HG03354 (cell line): ENCODE measurements around the gene SOX5.
A peak's percentile ranks its signal among the peaks of the same experiment; 100 is the strongest.
"Not testable (repeated sequence)": the region's sequence is repeated elsewhere in the genome, so short reads cannot be mapped to it uniquely, and the experiment has no call there.

ENCODE experiments used
- ATAC-seq: cut with Tn5 transposase; IDR thresholded peaks from one replicate; pipeline ENCODE4 v1.9.1; 2021; ENCODE audit warnings: mild to moderate bottlenecking; ENCODE audit not compliant: unreplicated experiment, poor library complexity, severe bottlenecking

Gene SOX5

GRCh38 chr12:23854598-23854997 is 94.9 kb downstream of the SOX5 start:
- ATAC-seq: no peak

DNA sequence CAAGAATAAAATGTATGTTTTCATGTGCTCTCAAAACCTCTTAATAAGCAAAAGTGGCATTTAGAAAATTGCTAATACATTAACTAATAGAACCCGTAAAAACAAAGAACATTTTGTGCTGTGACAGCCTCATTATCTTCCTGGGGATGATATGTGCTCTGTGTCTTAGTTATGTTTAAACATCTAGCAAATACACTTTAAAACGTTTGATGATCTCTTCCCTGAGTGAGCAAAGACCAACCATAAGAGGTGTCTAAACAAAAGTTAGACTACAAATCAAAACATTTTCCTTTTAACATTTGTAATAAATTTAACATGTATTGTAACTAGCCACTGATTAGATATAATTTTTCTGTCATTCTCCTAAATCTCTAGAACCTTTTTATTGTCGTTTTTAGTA is 95.8 kb downstream of the SOX5 start:
- ATAC-seq: no peak

- no peak for ATAC-seq
These were observed 97.9 kb downstream of the SOX5 start for GRCh38 chr12:23851602-23852001.

GRCh38 chr12:23847857-23848256 is 101.6 kb downstream of the SOX5 start:
- no peak for ATAC-seq

- no peak for ATAC-seq
These were observed 105.5 kb downstream of the SOX5 start for GRCh38 chr12:23843958-23844357.

DNA sequence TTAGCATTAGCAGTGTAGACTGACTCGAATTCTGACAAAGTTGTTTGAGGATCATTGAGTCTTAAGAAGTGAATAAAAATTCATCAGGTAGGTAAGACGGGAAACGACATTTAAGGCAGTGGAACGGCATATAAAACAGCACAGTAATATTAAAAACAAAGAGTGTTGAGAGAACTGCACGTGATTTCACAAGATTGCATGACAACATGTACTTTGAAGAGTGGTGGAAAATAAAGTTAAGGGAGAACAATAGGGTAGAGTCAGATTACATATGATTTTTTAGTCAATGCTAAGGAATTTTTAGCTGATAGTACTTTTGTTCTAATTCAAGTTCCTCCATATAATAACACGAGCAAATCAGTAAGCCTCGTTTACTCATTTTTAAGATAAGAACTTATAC is 115.4 kb downstream of the SOX5 start:
- ATAC-seq: no peak

GRCh38 chr12:23831739-23832138 is 117.7 kb downstream of the SOX5 start:
- ATAC-seq: no peak

GRCh38 chr12:23830210-23830609 is 119.3 kb downstream of the SOX5 start:
- no peak for ATAC-seq

DNA sequence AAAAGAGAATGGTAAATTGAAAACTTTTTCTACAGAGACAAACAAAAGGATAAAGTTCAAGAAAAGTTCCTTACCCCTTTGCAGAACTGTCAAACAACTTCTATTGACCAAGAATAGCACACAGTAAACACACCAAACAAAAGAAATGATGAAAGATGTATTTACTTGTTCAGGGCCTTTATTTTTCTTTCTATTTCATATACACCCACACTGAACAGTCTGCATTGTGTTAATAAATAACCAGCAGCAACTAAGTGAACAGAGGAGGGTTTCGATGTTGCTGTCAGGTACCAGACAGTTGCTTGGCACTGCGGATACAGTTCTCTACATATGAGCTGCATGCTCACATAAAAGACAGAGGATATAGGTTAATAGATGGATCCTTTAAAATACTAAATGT is 122.1 kb downstream of the SOX5 start:
- peak; percentile 67 for ATAC-seq

GRCh38 chr12:23825124-23825523 is 124.3 kb downstream of the SOX5 start:
- not testable (repeated sequence) for ATAC-seq

- no peak for ATAC-seq
These were observed 125.1 kb downstream of the SOX5 start for GRCh38 chr12:23824358-23824757.

DNA sequence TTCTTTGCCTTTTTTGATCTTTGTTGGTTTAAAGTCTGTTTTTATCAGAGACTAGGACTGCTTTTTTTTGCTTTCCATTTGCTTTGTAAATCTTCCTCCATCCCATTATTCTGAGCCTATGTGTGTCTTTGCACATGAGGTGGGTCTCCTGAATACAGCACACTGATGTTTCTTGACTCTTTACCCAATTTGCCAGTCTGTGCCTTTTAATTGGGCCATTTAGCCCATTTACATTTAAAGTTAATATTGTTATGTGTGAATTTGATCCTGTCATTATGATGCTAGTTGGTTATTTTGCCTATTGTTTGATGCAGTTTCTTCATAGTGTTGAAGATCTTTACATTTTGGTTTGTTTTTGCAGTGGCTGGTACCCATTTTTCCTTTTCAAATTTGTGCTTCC is 126.6 kb downstream of the SOX5 start:
- not testable (repeated sequence) for ATAC-seq

GRCh38 chr12:23817345-23817744 is 132.1 kb downstream of the SOX5 start:
- no peak for ATAC-seq

DNA sequence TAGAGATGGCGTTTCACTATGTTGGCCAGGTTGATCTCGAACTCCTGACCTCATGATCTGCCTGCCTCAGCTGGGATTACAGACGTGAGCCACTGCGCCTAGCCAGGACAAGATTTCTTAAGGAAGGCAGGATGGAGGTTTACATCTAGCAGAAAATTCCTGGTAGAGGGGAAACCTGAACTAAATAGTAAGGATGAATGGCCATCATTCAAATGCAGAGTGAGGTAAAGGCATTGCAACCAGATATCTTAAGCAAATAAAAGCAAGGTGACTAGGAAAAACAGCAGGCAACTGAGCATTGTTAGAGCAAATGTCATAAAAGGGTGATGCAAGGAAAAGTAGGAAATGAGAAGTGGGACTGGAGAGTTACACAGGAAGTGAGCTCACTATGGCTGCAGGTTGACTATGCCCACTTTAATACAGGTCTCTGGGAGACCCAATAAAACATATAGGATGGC is 133.0 kb downstream of the SOX5 start:
- ATAC-seq: no peak

- no peak for ATAC-seq
These were observed 133.7 kb downstream of the SOX5 start for GRCh38 chr12:23815810-23816209.

DNA sequence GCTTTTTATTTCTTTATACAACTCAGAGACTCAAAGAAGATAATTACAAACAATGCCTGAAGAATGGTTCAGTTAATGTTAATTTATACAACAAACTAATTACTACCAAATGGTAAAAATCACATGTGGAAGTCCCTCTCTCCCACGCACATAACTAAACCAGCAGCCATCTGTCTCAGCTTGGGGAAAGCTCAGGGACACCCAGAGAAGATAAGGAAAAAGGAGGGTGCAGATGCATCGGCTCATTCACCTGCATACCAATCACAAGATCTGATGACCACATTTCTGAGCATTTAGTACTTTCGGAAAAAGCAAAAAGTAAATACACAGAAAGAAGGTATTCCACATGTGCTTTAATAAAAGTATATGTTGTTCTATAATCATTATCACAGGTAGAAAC is 136.3 kb downstream of the SOX5 start:
- ATAC-seq: no peak

DNA sequence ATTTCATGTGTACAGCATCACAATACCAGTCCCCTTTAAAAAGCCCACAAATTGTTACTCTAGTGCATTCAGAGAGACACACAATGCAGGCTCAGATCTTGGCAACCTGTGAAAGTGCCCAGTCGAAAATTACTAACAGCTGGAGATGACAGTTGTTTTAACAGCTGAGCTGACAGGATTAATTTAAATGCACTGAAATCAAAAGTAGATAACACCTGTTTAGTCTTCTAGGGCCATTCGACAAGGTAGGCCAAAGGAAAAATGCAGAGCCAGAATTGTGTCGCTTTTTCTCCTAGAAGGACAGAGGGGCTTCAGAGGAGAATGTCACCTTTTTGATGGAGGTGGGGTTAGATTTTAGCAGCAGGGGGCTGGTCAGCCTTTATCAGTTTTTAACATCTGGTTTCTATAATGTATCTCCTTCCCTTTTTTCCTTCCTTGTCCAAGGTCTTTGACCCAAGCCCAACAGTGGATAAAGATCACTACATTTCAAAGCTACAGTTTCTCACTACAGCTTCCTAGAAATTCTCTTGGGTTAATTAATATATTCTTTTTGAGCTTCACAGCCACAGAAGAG is 139.1 kb downstream of the SOX5 start:
- ATAC-seq: no peak

DNA sequence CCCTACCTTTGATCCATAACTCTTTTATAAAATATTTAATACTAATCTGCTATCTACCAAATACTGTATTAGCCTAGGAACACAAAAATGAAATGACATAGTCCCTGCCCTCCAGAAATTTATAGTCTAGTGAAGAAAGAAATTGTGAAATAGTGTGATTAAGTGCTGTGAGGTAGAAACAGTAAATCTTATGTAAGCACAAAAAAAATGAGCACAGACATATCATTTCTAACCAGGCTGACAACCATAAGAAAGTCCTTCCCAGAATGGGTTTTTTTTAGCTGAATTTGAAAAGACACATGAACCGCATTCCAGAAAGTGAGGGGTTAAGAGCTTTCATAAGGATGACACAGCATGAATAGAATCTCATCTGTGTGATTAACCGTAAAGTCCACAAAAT is 145.9 kb downstream of the SOX5 start:
- ATAC-seq: no peak

- ATAC-seq: no peak
These were observed 154.0 kb downstream of the SOX5 start for GRCh38 chr12:23795494-23795893.

DNA sequence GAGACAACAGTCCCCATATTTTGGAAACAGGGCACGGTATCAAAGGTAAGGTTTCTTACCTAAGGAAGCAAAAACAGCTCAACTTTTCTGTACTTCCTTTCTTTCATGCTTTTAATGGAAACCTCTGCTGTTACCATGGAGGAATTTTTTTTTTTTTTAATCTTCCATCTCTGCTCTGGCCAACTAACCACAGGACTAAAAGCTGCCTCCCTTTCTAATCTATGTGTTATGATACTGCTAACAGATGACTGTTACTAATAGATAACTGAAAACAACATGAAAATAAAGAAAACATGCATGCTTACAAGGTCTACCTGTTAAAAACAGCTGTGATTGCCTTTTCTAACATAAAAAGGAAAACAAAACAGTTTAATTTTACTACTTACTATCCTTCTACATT is 168.4 kb downstream of the SOX5 start:
- no peak for ATAC-seq

DNA sequence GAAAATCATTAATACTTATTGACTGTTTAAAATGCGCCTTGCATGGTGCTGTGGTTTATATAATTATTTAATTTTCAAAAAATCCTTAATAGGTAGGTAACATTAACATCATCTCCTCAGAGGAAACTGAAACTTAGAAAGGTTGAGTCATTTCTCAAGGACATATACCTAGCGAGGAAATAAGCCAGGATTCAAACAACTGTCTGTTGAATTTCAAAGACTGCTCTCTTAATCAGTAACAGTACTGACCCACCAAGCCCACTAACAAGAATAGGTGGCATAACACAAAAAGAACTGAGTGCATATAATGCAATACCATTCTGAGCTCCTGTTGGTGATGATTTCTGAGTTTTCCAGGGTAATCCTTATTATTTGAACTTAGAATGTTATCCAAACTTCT is 174.3 kb downstream of the SOX5 start:
- ATAC-seq: no peak

DNA sequence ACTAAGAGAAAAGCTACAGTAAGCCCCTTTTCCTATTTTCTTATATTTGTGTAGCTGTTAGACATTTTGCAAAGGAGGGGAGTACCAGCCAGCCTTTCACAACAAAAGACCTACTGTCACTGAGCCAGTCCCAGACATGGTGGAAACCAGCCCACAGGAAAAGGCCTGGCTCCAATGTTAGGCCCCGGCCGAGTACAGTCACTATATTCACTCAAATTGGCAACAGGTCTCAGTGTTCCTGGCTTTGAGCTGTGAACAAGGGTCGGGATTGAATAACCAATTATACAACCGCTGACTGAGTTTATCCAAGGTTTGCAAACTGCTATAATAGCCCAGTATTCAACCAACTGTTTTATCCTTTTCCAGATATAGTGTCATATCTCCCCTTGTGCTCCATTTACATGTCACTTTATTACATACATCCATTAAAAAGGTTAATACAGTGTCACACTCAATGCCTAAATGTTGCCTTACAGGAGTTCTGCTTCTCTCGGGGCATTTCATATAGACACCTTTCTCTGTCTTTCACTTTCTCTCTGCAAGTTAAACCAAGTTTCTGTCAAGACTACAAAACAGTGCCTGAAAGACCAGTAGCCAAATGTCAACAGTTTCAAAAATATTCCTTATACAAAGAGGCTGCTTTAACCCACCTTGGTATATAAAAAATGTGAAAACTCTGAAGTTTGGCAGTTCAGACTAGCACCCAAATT is 178.1 kb downstream of the SOX5 start:
- ATAC-seq: no peak
